Activated CD4-positive, alpha-beta T cell treated with anti-CD3 and anti-CD28 coated beads for 4 hours (primary cell): ENCODE results near the gene A4GALT.
"Not testable (repeated sequence)": the region's sequence is repeated elsewhere in the genome, so short reads cannot be mapped to it uniquely, and the experiment has no call there.

Experiments used
- DNase-seq, 2 donors: peaks; one replicate each; pipeline ENCODE4 v3.0.0-alpha.2; 2020

Gene A4GALT

DNA sequence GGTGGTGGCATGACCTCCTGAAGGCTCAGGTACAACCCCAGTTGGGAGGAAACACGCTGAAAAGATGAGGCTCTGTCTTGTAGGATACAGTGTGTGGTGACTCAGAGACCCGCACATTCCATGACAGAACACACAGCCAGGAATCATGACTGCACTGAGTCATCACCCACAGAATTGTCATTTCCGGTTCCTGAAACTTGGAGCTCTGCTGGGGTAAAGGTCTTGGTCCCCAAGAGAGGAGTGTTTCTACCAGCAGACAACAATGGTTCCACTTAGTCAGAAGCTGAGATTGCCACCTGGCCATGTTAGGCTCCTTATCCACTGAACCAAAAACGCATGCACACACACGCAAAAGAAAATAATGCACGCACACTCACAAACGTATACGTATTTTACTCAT lies 40.0 kb downstream of the A4GALT start:
- DNase-seq = no peak

DNA sequence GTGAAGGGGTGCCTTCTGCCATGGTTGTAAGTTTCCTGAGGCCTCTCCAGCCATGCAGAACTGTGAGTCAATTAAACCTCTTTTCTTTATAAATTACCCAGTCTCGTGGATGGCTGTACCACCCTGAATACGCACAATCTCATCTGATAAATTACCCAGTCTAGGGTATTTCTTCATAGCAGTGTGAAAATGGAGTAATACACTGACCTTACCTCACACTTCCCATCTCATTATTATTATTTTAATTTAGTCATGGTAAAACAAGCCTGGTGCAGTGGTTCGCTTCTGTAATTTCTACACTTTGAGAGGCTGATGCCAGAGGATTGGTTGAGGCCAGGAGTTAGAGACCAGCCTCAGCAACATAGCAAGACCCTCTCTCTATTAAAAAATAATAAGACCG lies 41.0 kb downstream of the A4GALT start:
- DNase-seq = no peak

DNA sequence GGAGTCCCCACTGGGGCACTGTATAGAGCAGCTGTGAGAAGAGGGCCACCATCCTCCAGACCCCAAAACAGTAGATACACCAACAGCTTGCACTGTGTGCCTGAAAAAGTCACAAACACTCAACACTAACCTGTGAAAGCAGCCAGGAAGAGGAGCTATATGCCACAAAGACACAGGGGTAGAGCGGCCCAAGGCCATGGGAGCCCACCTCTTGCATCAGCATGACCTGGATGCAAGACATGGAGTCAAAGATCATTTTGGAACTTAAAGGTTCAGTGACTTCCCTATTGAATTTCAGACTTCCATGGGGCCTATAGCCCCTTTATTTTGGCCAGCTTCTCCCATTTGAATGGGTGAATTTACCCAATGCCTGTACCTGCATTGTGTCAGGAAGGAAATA lies 41.8 kb downstream of the A4GALT start:
- no peak for DNase-seq

DNA sequence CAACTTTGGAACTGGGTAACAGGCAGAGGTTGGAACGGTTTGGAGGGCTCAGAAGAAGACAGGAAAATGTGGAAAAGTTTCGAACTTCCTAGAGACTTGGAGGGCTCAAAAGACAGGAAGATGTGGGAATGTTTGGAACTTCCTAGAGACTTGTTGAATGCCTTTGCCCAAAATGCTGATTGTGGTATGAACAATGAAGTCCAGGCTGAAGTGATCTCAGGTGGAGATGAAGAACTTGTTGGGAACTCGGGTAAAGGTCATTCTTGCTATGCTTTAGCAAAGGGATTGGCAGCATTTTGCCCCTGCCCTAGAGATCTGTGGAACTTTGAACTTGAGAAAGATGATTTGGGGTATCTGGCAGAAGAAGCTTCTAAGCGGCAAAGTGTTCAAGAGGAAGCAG lies 42.7 kb downstream of the A4GALT start:
- not testable (repeated sequence) for DNase-seq

DNA sequence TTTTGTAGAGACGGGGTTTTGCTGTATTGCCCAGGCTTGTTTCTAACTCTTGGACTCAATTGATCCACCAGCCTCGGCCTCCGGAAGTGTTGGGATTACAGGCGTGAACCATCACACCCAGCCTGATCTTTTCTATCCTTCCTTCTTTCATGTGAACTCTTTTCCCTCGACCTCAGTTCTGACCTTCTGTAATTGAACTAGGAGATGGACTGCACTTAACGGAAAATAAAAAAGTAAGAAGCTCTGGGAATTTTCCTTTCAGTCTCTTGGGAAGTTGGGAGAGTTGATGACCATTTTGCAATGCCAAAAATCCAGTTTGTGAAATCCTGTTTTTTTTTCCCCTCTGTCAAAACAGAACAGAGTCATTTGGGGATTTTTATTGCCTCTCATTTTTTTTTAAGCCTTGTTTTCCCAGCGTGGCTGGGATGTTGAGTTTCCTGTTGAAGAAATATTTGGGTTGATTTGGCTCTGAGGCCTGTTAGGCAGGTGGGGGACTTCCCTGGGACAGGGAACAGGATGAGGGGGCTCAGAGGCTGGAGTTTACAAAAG lies 44.5 kb downstream of the A4GALT start:
- DNase-seq = no peak

DNA sequence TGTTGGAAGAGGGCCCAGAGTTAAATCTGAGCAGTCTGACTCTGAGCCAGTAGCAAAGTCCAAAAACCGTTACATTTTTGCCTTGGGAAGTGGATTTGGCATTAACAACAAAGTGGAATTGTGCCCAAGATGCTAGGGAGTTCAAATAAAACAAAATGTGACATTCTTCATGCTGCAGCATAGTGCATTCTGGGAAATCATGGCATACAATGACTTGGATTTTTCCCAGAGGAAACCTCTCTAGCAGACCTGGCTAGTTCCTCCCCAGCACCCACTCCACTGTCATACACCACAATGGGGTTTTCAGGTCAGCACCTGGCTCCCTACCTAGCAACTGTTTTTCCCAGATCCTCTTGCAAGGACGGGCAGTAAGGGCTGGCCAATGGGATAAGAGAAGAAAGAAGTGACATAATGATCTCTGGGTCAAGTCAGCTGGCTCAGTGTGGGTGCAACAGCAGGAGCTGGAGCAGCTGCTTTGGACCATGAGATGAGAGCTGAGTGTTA lies 46.7 kb downstream of the A4GALT start:
- DNase-seq = no peak

DNA sequence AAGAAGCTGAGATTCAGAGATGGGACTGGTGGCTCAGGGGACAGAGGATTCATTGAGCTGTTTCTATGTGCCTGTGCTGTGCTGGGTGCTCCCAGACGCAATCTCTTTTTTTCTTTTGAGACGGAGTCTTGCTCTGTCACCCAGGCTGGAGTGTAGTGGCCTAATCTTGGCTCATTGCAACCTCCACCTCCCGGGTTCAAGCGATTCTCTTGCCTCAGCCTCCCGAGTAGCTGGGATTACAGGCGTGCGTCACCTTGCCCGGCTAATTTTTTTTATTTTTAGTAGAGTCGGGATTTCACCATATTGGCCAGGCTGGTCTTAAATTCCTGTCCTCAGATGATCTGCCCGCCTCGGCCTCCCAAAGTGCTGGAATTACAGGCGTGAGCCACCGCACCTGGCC lies 47.6 kb downstream of the A4GALT start:
- not testable (repeated sequence) for DNase-seq

DNA sequence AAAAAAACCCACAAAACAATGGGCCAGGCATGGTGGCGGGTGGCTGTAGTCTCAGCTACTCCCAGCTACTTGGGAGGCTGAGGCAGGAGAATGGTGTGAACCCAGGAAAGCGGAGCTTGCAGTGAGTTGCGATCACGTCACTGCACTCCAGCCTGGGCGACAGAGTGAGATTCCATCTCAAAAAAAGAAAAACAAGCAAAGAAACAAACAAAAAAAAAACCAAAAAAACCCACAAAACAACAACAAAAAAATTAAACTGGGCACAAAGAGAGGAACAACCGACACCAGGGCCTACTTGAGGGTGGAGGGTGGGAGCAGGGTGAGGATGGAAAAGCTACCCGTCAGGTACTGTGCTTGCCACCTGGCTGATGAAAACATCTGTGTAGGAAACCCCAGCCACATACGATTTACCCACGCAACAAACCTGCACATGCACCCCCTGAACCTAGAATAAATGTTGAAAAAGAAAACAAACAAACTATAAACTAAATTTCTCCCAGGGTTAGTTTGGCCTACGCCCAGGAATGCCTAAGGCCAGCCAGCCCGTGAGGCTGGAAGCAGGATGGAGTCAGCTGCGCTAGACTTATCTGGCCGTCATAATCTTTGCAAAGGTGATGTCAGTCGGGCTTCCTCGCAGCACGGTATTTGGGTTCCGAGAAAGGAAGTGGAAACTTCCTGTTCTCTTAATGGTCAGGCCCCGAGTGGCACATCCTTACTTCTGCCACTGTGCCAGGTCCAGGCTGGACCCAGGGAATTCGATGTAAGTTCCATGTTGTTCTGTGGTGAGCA lies 49.6 kb downstream of the A4GALT start:
- DNase-seq = no peak

DNA sequence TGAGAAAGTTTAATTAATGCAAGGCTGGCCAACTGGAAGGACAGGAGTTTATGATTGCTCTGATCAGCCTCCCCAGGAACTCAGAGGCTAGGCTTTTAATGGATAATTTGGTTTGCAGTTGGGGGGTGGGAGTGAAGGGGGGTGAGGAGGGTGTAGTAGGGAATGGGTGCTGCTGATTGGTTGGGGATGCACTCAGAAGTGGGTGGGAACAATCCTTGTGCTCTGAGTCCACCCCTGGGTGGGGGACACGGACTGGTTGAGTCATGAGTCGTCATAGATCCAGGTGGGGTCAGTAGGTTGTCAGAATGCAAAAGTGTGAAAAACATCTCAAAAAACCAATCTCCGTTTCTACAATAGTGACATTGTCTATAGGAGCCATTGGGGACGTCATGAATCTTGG lies 50.6 kb downstream of the A4GALT start:
- DNase-seq = no peak

DNA sequence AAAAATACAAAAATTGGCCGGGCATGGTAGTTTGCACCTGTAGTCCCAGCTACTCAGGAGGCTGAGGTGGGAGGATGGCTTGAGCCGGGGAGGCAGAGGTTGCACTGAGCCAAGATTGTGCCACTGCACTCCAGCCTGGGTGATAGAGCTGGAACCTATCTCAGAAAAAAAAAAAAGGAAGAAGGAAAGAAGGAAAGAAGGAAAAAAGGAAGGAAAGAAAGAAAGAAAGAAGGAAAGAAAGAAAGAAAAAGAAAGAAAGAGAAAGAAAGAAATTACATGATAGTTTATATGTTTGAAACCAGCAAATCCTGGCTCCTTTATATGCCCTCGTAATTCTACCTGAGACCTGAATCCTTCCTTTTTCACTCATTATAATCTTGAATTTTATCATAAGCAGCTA lies 54.3 kb downstream of the A4GALT start:
- not testable (repeated sequence) for DNase-seq

DNA sequence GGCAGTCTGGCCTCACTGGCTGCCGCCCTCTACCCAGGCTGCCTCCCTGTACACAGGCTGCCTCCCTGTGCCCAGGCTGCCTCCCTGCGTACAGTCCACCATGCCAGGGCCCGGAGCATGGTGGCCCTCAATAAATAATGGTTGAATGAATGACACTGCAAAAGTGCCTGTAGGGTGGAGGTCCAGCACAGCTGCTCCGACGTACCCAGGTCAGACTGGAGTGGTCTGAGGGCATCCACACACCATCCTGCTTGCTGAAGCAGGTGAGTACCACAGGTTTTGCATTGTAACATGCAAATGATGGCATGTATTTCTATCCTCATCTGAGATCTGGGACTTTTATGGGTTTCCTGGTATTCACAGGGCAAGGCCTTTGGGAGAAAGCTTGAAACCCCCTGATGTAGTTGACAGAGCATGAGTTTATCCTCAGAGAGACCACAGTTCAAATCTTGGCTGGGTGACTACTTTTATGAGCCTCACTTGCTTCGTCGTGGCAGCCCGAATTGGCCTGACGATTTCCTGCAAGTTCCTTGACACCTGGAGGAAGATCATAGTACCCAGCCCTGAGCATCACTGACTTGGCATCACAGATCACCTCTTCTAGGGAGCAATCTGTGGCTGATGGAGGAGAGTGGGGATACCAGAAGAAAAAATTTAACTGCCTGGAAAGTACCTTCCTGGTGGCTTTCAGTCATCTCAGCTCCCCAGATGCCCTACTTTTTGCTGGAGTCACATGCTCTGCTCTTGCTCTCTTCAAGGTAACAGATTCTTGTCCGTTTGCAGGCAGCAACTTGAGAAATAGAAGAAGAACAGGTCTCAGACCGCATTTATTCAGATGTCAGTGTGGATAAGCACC lies 55.5 kb downstream of the A4GALT start:
- DNase-seq = no peak

DNA sequence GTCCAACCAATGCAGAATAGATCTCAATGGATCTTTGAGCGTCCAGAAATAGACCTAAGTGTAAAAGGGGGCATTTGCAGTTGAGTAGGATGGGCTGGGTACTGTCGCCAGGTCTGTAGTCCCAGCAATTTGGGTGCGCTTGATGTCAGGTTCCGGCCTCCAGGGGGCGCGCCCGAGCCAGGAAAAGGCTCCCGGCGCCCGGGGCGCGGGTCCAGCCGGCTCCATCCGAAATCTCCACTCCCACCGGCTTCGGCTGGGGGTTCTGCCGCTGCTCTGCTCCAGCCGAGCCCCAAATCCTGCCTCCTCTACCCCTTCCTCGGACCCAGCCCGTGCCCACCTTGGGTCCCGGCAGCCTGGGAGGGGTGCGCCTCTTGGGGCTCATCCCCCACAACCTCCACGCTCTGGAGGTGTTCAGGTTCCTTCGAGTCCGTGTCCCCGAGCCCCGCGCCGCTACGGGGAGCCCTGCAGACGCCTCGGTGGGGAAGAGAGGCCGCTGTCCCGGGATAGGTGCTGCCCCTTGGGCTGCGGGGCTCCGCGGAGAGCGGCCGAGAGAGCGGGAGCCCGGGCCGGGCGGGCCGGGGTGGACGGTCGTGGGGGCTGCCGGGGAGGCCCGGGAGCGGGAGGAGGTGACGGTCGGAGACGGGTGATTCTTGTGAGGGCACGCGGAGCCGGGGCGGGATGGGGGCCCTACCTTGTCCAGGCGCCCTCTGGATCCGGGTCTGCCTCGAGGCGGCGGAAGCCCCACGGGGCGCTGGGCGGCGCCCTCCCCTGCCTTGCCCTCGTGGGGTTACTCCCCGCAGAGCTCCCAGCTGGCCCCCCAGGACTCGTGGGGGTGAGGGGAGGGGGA lies 58.5 kb downstream of the A4GALT start:
- peak; percentile 73 to 83 for DNase-seq

DNA sequence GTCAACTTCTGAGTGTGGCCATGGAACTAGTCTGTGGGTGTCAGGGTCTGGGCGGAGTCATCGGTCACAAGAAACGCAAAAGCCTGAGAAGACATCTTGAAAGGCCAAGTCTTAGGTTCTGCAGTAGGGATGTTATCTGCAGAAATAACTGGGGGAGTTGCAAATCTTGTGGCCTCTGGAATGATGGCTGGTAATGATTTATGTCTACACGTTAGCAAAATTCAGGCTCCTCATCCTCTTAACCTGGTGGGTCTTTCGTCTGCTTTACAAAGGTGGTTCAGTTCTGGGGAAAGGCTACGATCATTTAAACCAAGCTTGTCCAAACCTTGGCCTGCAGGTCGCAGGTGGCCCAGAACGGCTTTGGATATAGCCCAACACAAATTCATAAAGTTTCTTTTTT lies 64.1 kb downstream of the A4GALT start:
- no peak for DNase-seq

DNA sequence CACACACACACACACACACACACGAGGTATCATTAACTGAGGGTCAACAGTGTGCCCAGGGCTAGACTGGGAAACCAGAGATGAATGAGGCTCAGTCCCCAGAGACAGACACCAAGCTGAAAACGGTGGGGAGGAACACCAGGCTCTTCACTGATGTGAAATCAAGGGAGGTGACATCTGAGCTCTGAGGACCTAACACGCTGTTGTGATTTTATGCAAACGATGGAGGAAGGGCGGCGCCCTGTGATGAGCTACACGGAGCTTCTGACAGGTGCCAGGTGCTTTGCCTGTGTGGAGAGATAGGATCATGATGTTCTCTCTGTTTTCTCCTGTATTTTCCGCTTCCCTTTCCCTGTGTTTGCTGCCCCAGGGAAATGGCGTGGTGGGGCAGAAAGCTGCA lies 65.0 kb downstream of the A4GALT start:
- DNase-seq = no peak

DNA sequence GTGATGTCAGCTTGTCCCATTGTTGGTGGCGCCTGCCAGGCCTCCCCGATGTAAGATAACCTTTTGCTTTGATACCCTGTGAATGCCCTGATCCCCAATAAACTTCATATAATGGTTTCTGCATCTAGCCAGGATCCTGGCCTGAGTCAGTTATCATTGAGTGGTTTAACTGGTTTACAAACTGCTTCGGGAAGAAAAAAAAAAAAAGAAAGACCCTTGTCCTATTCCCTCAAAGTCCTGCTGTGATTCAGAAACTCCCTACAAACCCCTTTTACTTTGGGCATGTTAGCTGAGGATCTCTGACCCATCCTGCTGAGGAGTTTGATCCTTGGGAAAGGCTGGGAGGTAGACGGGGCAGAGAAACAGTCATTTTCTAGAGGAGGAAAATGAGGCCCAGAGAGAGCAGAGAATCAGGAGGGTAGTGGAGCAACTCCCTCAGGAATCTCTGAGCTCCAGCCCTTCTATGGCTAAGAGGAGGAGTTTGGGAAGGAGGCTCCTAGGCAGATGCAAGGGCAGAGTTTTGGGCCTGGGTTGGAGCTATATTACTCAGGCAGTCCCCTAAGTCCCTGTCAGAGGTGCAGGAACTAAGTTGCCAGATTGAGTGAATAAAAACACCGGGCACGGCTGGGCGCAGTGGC lies 66.1 kb downstream of the A4GALT start:
- no peak for DNase-seq

DNA sequence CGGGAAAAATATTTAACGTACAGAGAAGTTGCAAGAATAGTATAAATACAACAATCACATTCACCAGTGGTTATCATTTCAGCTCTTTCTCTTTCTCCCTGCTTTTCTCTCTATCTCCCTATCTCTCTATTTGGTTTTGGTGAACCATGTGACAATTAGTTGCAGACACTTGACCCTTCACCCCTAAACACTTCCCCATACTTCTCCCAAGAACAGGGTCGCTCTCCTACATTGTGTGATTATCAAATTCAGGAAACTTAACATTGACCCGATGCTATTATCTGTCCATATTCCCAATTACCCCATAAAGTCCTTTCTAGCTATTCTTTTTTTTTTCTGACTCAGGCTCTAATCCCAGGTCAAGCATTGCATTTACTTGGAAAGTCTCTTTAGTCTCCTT lies 66.7 kb downstream of the A4GALT start:
- no peak for DNase-seq

DNA sequence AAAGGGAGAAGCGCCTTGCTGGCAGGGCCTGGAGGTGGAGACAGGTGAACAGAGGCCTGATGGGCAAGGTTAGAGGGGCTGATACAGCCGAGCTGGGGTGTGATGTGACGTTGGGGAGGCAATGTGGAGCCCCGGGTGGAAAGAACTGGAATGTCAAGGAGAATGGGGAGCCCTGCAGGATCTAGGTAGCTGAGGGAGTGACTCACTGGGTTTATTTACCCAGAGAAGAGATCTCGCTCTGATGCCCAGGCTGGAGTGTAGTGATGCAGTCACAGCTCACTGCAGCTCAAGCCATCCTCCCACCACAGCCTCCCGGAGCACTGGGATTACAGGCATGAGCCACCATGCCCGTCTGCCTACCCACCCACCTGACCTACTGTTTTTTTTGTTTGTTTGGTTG lies 69.5 kb downstream of the A4GALT start:
- no peak for DNase-seq

DNA sequence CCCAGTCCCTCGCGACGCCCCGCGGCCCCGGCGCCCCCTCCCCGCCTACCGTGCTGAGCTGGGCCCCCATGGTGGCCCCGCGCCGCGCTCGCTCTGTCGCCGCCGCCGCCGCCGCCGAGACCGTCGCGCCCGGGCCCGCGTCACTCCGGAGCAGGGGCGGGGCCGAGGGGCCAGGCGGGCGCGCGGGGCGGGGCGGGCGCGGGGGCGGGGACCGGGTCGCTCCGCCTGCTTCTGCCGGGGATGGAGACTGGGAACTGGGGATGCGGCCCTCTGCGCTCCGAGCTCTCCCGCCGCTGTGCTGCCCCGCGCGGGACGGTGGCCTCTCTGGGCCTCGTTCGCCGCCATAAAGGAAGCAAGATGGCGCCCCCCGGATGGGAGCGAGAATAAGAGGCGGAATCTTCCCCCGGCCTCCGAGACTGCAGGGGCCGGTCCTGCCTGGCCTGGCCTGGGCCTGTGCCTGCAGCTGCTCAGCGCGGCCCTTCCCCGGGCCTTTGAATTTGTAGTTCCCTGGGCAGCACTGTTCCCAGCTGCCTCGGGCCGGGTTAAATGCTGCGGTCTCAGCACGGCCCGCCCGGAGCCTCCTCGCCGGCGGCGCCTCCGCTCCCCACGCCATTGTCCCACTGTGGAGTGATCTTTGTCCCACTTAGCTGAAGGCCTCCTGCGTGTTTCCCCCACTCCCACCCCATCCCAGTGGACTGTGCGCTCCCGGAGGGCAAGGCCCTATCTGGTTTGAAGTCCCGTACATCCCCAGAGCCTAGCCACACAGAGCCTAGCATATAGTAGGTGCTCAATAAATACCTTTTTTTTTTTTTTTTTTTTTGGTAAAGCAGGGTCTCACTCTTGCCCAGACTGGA lies 71.2 kb downstream of the A4GALT start, which contains the start of gene CYB5R3:
Gene CYB5R3, minus strand, starts transcription at position 147 of the 854 bp plus-strand sequence. Its CDS starts 77 bp downstream, at position 70.
- peak; percentile 73 to 75 for DNase-seq

DNA sequence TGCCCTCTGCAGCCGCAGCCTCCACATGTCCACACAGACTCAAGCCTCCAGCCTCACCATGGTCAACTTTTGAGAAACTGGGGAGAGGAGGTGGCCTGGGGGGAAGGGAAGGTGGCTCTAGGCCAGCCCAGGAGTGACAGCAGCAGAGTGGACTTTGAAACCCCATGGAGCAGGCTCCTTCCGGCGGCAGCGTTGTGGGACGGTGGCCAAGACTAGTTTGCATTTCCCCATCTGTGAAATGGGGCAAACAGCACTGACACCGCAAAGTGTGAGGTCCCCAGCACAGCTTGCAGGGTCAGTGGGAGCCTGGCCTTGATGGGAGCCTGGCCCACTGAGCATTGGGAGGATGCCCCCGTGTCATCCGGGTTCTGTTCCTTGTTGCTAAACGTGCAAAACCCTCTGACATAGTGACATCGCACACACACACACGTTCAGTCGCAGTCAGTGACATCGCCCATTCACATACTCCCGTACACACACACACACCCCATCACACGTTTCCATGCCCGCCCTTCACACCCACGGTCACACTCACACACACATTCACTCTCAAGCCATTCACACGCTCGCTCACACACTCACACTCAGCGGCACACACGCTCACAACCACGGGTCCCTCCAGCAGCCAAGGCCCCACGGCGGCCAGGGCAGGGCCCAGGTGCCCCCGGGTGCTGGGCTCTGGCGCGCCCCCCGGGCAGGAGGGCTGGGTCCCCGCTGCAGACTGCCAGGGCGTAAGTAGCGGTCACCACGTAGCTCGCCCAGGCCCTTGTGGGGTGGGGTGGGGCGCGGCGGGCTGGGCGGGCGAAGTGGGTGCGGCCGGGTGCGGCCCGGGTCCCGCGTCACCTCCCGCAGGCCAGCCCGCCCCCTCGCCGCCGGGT lies 72.1 kb downstream of the A4GALT start:
- DNase-seq = peak; percentile 29 to 46

DNA sequence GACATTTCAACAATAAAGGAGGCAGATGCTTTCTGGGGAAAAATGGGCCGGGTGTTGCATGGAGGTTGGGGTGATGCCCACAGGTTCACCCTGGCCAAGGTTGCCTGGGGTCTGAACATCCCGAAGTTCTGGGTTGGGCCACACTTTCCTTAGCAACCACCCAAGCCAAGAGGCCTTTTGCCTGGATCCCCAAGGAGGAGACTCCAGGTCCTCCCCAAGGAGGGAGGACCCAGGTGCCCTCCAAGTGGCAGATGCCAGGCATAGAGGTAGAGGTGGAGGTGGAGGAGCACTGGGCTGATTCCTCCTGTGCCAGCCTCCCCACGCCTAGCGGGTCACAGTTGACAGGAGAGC lies 72.7 kb downstream of the A4GALT start:
- DNase-seq = no peak
